Activated CD4-positive, alpha-beta T cell treated with anti-CD3 and anti-CD28 coated beads for 48 hours (primary cell): ENCODE results near the gene CD4.

Experiments used
- DNase-seq: peaks from one replicate; pipeline ENCODE4 v3.0.0-alpha.2; 2020

The CD4 gene

DNA sequence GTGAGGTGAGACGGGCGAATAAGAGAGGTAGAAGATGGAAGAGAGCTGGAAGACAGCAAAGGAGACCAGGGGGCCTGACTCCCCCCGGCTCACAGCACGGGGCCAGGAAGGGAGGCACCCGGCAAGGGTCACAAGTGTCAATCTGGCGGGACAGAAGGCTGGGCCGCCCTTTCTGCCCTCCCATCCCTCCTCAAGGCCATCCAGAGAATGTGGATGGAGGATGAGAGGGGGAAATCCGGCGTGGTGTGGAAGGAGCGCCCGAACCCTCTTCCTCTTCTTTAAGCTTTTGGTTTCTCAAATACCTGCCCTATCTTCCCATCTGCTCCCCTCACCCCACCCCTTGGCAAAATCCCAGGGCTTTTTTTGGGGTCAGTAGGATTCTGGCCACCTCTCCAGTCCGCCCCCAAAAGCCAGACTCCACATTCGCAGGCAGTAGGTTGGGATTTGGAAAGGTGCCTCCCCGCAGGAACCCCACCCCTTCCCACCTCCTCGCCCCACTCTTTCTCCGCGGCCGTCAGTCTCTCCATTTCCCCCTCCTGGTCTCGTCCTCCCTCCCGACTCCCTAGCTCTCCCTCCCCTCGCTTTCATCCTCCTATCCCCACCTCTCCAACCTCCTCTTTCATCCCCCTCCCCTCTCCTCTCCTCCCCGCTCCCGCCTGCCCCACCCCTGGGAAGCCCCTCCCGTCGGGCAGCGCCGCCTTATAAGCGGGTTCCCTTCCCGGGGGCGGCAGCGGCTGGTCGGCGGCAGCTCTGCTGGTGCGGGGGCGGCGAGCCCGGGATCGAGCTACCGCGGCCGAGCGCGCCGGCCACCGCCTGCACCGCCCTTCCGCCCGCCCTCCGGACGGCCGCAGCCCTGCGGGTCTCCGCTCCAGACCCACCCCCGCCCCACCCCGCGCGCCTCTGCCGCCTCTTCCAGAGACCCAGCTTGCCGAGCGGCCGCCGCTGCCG, 23.4 kb upstream of the CD4 start, which contains the start of gene PTMS:
Gene PTMS, plus strand, starts transcription at position 730 of the 948 bp plus-strand sequence. CDS start 343 bp downstream, outside the sequence.
- DNase-seq = no peak

GRCh38 chr12:6766651-6767349, 22.5 kb upstream of the CD4 start:
- peak; percentile 62 for DNase-seq

DNA sequence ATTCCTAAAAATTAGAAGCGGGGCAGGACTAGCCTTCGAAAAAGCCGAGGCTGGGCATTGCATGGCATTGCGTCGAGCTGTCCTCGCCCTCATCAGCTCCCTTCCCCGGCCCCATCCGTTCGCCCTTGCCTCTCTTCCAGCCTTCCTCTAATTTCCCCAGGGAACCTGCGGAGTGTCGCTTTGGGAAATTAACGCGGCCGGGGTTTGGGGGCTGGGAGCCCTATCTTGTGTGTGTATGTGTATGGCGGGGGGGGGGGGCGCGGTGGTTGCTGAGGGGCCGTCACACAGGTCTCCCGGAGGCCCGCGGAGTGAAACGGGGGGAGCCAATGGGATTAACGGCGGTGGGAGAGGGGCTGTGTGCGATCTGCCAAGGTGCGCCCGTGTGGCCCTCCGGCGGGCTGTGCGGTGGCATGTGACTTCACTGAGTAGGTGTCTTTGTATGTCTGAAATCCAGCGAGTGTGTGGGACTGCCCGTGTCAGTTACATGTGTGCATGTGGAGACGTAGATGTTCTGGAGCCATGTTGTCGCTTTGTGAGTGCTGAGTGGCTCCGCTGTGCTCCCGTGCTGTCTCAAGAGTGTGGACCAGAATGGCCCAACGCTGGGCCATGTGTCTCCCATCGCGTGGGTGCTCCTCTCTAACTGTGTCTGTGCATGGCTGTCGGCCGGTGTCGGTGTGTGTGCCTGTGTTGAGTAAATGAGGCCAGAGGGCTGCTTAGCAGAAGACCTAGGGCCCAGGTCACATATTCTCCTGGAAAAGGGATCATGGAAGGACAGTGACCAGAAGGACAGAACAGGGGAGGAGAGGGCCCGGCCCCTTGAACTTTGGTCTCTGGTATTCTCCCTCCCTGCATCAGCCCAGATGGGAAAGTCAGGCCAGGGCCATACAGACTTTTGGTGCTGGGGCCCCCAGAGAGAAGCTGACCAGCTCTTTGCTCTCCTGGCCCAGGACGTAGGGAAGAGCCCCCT, 21.7 kb upstream of the CD4 start:
- no peak for DNase-seq

GRCh38 chr12:6768437-6768914, 20.9 kb upstream of the CD4 start:
- DNase-seq = no peak

- DNase-seq = no peak
Observed at GRCh38 chr12:6768990-6769389, 20.3 kb upstream of the CD4 start.

- no peak for DNase-seq
Observed at GRCh38 chr12:6769666-6770065, 19.7 kb upstream of the CD4 start.

DNA sequence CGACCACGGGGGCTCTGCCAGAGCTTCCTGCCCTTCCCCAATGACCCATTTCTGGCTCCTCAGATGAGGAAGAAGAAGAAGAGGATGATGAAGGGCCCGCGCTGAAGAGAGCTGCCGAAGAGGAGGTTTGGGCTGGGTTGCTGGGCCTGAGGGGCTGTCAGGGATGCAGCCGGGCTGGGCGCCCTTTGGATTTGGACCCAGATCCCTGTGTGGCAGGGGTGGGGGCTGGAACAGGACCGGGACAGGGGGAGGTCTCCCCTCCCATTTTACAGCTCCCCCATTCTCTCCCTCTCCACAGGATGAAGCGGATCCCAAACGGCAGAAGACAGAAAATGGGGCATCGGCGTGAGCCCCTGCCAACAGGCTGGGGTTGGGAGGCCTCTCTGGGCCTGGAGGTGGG, 19.2 kb upstream of the CD4 start:
- DNase-seq = no peak

DNA sequence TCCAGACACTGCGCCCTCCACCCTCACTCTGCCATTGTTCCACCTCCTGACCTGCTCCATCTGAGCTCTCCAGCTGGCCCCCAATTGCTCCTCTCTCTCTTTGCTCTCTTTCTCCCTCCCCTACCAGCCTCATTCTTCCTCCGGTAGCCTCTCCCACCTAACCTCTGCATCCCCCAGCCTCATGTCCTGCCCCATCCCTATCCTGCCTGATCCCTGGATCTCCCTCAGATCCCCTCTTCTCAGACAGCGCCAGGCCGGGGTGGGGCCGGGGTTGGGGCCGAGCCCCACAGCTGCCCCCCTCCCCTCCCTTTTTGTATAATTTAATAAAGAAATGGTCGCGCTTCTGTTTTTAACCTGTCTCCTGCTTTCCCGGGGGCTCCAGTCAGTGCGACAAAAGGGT, 18.7 kb upstream of the CD4 start:
- no peak for DNase-seq

GRCh38 chr12:6771091-6771495, 18.2 kb upstream of the CD4 start:
- no peak for DNase-seq

- DNase-seq = no peak
Observed at GRCh38 chr12:6771509-6772330, 17.6 kb upstream of the CD4 start.

GRCh38 chr12:6772331-6772695, 17.0 kb upstream of the CD4 start, which contains the start of gene LAG3:
TSS of gene LAG3 (plus strand) at chr12:6772520. CDS start at chr12:6772853, 333 bp downstream.
- peak; percentile 76 for DNase-seq

DNA sequence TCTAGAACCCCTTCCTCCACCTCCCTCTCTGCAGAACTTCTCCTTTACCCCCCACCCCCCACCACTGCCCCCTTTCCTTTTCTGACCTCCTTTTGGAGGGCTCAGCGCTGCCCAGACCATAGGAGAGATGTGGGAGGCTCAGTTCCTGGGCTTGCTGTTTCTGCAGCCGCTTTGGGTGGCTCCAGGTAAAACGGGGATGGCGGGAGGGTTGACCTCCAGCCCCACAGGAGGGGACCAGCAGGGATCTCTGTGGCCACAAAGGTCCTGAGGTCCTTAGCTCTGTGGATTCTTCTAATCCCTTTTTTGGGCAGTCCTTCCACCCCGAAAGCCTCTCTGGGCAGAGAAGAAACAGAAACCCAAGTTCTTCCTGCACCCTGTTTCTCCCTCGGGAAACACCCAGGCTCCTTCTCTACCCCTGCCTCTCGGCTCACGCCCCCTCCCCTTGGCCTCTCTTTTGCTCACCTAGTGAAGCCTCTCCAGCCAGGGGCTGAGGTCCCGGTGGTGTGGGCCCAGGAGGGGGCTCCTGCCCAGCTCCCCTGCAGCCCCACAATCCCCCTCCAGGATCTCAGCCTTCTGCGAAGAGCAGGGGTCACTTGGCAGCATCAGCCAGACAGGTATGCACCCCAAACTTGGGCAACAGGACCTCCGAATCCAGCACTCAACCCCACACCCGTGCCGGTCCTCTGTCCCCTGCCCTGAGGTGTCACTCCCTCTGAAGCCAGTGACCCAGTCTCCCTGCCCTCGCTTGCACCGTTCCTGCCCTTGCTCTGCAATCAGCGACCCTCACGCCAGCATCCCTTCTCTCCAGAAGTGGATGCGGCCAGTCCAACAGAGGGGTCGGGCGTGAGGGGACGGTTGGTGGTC, 16.4 kb upstream of the CD4 start:
- DNase-seq = no peak

GRCh38 chr12:6773590-6774351, 15.6 kb upstream of the CD4 start:
- peak; percentile 53 for DNase-seq

DNA sequence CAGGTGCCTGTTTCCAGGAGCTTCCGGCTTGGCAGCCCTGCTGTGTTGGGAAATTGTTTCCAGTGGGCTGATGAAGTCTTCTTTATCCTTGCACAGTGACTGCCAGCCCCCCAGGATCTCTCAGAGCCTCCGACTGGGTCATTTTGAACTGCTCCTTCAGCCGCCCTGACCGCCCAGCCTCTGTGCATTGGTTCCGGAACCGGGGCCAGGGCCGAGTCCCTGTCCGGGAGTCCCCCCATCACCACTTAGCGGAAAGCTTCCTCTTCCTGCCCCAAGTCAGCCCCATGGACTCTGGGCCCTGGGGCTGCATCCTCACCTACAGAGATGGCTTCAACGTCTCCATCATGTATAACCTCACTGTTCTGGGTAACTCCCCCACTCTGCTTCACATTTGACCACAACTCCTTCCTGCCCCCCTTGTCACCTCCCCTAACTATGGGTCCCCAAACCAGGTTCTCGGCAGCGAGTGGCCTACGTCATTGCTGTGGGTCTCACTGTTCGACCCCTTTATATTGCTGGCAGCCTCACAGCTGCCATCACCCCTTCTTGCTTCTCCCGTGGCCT, 14.7 kb upstream of the CD4 start:
- no peak for DNase-seq

- DNase-seq = no peak
Observed at GRCh38 chr12:6775185-6776174, 13.8 kb upstream of the CD4 start.

DNA sequence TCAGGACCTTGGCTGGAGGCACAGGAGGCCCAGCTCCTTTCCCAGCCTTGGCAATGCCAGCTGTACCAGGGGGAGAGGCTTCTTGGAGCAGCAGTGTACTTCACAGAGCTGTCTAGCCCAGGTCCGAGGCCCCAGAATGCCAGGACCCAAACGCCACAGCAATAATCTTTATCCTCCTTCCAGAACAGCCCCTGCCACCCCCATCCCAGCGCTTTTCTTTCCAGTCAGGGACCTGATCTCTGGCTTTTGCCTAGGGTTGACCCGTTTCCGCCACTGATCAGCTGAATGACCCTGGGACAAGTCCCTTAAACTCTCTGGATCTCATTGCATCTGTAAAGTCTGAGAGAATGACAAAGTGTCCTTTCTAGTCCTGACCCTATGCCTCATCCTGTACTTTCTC, 11.9 kb upstream of the CD4 start:
- DNase-seq = no peak

DNA sequence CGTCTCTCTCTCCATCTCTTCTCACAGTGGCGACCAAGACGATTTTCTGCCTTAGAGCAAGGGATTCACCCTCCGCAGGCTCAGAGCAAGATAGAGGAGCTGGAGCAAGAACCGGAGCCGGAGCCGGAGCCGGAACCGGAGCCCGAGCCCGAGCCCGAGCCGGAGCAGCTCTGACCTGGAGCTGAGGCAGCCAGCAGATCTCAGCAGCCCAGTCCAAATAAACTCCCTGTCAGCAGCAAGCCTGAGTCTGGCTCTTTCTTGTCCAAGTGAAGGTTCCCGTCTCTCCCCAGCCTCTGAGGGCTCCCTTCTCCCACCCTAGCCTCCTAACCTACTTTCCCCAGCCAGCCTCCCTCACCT, 11.1 kb upstream of the CD4 start:
- DNase-seq = no peak
